HG03442 (cell line): Measurements from ENCODE around the gene CD34.
A peak's percentile ranks its signal among the peaks of the same experiment; 100 is the strongest.

Source experiments
- ATAC-seq: cut with Tn5 transposase; IDR thresholded peaks from one replicate; pipeline ENCODE4 v1.9.1; 2021; ENCODE audit warnings: mild to moderate bottlenecking, moderate library complexity; ENCODE audit not compliant: unreplicated experiment

The CD34 gene

DNA sequence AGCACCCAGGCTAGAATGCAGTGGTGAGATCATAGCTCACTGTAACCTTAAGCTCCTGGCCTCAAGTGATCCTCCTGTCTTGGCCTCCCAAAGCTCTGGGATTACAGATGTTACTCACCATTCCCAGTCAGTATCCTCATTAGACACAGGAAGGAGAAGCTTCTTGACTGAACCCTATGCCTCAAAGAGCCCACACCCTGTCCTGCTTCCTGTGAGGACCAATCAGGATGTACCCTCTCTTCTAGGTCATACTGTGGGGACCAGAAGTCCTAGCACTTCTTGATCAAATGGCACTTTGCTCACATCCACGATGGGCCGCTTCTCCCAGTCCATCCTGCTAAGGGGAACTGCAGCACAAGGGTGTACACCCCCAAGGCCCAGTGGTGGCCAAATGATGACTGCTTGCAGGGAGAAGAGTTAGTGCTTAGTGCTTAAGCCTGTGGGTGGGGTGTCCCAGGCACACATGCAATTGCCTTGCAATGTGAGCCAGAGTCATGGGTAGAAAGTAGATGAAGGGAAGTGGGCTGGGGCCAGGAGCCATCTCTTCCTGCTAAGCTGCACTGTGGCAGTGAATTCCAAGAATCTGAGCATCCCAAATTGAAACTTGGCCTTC lies 9.8 kb downstream of the CD34 start:
- ATAC-seq, result no peak

DNA sequence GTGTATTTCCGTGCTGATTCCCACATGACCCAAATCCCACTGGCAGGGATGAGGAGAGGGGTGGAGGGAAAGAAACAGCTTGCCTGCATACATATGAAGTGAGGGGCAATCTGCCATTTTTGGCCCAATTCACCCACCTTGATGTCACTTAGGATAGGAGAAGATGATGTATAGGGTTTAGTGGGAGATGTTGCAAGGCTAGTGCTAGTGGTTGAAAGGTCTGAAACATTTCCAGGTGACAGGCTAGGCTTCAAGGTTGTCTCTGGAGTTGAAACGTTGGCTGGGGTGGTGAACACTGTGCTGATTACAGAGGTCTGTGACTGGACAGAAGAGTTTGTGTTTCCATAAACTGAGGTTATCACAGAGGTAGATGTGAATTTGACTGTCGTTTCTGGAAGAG lies 12.1 kb downstream of the CD34 start:
- ATAC-seq, result no peak

DNA sequence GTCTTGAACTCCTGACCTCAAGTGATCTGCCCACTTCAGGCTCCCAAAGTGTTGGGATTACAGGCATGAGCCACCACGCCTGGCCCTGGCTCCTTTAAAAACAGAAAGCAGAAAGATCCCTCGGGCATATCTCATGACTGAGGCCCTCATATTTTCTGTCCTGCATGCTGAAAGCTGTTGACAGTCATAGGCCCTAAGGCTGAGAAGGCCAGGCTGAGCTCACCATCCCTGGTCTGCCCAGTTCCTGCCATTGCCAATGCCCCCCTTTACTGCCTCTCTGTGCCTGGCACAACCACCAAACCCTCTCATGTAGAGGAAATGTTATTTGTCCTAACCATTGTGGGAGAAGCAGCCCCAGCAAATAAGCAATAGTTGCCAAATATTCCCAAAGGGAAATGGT lies 12.7 kb downstream of the CD34 start:
- ATAC-seq, result no peak

DNA sequence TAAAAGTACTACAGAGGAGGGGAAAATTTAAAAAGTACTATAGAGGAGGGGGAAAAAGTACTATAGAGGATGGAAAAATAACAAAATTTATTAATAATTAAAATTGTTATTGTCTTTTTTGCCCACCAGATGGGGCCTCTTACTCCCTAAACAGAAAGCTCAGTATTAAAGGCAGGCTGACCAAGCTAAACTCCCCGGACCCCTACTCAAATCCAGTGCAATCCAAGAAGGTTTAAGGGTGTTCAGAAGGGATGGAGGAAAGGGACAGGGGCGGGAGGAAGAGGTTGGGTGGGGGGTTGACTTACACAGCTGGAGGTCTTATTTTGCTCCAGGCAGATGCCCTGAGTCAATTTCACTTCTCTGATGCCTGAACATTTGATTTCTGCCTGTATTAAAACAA lies 13.7 kb downstream of the CD34 start:
- no peak for ATAC-seq

DNA sequence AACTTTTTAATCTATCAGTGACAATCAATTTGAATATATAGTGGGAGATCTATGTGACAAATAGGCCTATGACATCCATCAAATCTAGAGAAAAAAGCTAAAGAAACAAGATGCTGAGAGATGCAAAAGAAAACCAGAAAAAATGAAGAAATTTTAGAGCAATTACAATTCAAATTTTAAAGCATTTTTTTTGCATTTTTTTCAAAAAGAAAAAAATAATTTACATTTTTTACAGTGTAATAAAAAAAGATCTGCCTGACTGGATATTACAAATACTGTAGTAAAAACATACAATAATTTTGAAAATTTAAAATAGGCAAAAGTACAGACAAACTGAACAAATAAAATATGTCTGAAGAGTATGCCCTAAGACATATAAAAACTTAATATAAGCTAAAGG lies 14.4 kb downstream of the CD34 start:
- ATAC-seq, result no peak

DNA sequence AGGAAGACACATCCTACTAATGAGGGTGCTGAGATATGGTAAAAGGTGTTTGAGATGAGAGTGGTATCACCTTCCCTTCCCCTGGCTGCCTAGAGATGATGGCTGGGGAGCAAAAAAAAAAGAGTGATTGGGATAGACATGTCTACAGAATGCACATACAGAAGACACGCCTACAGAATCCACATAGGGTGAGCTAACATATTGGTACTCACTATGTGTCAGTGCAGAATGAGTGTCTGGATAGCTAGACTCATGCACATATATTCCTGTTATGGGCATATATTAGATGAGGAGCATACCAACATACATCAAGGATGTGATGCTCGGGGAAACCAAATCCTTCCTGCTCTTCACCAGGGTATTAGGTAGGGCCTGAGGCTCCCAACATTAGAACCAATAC lies 16.2 kb downstream of the CD34 start:
- ATAC-seq, result no peak

DNA sequence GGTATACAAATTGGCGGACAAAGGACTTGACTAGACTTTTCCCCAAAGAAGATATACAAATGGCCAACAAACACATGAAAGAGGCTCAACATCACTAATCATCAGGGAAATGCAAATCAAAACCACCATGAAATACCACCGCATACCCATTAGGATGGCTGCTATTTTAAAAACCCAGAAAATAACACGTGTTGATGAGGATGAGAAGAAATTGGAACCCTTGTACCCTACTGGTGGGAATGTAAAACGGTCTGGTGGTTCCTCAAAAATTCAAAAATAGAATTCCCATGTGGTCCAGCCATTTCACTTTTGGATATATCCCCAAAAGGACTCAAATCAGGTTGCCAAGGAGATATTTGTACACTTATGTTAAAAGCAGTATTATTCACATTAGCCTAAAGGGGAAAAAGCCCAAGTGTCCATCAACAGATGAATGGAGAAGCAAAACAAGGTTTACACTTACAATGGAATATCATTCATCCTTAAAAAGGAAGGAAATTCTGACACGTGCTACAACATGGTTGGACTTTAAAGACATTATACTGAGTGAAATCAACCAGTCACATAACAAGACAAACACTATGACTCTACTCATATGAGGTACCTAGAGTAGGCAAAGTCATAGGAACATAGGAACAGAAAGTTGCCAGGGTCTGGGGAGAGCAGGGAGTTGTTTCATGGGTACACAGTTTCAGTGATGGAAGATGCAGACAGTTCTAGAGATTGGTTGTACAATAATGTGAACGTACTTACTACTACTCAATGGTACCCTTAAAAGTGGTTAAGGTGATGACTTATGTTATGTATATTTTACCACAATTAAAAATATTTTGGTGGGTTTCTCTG lies 17.0 kb downstream of the CD34 start:
- no peak for ATAC-seq

DNA sequence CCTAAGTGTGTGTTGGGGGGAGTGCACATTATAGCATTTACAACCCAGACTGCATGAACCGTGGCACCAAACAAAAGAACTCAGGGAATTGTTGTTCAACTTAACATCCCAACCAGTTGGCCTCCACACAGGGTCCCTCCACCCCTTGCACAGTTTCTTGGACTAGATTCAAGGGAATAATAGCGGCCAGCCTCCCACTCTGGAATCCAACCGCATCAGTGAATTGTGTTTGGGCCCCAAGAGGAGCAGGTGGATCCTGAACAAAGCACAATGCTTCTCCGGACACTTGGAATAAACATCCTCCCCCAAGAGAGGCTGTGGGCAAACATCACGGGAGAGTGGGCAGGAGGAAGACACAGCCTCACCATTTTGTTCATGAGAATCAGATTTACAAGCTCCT lies 18.2 kb downstream of the CD34 start:
- ATAC-seq, result no peak

DNA sequence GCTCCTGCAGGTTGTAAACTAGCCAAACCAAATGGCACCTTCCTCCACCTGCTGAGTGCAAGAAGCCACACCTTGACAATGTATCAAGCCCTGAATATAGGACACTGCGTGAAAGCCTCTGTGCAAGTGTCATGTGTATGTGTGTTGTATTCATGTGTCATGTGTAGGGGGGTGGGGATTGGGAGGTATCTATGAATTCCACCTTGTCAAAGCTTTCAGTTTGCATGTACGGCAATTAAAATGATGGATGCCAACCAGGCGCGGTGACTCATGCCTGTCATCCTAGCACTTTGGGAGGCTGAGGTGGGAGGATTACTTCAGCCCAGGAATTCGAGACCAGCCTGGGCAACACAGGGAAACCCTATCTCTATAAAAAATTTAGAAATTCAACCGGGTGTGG lies 19.8 kb downstream of the CD34 start:
- no peak for ATAC-seq

DNA sequence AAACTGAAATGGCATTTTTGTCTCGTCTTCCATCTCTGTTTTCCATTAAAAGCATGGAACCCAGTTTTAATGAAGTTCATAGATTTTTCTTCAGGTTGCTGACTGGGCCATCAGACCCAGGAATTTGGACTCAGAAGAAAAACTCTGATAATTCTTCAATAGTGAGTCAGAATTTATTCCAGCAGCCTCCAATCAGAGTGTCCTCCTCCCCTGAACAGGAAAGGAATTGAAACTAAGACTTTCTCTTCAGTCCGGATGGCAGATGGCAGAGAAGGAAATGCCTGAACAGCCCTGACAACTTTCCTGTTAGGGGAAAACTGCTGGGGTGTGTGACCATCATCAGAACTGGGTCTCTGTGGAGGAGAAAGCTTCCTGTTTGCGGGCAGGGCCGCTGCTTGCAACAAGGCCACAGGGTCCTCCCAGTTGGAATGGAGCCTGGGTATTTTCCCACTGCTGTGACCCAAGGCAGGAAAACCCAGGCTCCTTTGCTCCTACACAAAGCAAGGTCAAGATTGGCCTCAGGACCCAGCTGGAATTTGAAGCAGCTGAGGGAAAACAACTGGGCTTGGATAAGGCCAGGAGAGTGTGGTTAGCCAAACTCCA lies 20.7 kb downstream of the CD34 start:
- ATAC-seq, result no peak

DNA sequence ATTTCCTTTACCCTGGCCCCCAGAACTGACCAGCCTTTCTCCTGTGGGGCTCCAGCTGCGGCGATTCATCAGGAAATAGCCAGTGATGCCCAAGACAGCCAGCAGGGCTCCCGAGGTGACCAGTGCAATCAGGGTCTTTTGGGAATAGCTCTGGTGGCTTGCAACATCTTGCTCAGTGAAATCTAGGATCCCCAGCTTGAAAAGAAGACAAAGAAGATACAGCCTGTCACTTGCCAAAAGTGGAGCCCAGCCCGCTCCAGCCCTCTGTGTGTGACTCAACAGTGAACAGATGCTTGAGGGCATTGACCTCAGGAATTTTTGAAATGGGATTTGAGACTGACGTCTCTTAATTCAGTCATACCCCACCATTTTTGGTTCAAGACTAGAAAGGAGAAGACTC lies 22.3 kb downstream of the CD34 start:
- no peak for ATAC-seq

DNA sequence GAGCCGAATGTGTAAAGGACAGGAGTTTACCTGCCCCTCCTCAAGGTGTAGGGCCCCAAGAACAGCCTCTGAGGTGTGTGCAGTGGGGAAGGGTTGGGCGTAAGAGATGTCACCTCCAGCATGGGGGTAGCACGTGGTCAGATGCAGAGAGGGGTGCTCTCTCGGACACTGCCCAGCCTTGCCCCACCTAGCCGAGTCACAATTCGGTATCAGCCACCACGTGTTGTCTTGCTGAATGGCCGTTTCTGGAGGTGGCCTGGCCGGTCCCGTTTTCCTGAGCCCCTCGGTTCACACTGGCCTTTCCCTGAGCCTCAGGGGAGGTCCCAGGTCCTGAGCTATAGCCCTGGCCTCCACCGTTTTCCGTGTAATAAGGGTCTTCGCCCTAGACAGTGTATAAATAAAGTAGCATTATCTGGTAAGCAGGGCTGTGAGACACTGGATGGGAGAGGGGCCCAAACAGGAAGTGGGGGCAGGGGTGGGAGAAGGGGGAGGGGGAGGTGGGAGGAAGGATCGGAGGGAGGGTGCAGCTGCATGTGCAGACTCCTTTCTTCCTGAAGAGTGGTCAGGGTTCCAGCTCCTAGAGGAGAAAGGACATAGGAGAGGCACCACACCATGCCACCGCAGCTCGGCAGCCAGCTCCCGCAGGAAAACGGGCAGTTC lies 23.3 kb downstream of the CD34 start:
- no peak for ATAC-seq

DNA sequence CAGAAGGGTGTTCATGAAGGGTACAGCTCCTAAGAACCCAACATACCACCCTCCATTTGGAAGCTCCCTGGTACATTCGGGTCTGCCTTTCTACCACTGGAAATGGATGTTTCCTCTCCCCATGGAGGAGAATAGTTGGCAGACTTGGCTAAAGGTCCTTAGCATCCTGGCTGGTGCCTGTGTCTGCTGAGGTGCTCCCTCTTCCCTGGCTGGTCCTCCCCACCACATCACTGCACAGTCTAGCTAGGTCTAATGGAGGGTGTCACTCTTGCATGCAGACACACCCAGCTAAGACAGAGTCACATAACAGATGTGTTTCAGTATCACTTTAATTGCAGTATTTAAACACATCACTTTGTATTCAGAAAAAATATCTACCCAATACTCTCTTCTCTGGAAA lies 24.7 kb downstream of the CD34 start:
- no peak for ATAC-seq

DNA sequence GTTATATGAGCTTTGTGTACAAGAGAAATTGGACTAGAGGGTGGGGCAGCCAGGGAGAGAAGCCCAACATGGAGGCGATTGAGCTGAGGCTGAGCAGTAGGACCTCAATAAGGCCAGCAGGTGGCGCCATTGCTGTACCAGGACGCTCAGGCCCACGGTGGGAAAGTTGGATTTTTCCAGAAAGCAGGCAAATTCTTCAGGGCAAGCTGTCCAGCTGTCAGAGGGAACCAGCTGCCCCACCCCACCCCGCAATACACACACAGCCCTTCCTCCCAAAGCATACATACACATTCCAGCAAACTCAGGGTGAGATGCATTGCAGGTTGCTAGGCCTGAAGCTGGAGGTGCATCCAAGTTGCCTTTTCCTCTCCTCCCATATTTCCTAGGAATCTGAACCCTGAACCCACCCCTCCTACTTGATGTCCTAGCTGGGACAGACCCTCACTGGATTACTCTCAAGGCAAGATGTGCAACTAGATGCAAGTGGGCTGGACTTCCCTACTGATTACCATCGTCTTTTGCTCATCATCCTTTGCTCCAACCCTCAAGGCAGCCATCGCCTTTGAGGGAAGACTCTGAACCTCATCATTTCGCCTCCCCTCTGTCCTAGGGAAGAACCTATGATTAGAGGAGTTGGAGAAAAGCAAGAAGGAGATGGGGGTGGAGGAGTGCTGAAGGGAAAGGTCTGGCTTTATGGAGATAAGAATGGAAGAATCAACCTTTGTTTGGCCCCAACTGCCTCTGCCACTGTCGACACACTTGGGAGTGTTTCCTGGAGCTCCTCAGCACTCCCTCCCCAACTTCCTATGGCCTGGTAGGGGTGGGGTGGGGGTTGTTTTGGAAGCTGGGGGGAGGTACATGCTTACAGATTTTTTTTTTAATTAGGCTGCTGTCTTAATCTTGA lies 25.5 kb downstream of the CD34 start:
- ATAC-seq, result peak; percentile 69

DNA sequence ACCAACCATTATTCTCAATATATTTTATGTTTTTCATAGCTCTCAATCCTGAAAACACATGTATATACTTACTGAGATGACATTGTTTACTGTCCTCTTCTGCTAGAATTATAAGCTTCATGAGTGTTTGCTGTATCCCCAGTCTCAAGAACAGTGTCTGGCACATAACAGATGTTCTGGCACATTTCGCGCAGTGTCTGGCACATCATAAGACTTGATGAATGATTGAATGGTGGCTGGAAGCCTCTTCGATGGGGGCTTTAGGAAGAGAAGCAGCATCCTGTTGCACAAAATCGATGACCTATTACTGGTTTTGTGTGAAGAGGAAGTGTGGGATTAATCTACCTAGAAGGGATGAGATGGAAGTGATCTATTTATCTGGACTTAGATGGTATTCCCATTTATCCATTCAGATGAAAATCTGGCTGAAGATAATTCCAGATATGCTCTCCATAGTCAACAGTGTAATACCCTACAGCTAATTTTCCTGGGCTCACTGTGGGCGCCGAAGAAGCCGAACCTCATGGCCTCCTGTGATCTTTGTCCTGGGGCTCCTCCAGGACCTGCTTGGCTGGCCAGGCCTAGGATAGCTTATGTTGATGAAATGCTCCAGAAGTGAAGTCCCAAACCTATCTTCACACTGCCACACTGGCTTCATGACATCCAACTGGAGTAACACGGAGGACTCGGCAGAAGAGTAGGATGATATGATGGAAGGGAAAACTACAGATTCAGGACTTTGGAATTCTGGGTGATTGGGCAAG lies 26.5 kb downstream of the CD34 start:
- no peak for ATAC-seq

DNA sequence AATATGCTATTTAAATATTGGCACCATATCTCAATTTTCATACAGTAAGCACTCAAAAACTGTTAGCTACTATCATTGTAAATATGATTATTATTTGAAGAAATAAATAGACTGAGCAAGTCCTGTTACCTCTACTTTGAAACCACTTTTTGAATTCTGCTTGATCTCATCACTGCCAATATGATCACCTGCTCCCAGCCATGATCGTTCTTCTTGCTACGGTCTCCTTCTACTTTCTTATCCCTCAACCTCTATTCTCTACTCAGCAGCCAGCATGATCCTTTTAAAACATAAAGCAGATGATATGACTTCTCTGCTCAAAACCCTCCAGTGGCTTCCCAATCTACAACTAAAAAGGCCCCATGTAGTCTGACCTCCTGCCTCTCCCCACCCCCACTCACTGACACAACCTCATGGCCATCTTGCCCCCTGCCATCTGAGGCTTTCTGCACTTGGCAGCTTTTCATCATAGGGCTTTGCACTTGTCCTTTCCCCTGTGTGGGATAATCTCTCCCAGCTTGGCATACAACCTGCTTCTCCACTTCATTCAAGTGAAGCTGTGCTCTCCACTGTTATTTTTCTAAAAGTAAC lies 27.2 kb downstream of the CD34 start:
- no peak for ATAC-seq

DNA sequence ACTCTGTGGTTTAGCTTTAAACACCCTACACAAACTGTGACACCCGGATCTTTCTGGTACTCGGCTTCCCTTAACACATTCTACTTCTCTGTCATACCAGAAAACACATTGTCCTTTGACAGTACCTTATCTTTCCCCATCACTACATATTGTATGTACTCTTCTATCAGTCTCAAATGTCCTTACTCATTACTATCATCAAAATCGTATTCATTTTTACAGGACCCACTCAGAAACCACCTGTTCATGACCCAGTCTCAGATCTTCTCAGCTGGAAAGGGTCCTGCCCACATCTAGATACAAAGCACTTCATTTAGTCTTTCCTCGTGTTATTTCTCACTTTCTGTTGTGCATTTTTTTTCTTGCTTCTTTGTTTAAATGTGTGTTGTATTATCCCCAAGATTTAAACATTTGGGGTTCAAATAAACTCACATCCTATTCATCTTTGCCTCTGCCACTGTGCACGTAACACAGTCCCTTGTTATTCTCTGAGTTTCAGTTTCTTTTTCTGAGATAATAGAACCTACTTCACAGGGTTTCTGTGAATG lies 27.7 kb downstream of the CD34 start:
- ATAC-seq, result peak; percentile 60

DNA sequence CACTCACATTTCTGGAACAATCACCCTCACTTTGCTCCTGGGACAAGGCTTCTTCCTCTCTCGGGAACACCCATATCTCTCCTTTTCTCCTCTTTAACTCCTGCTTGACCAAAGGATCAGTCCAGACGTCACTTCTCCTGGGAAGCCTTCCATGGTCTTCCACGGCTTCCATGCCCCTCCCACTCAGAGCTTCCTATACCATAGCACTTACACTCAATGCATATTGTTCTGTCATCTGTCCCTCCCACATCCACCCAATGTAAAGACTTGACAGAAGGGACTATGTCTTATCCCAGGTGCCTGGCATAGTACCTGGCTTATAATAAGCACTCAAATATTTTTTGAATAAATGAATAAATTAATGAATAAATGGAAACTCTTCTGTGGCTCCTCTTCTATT lies 28.2 kb downstream of the CD34 start:
- no peak for ATAC-seq

DNA sequence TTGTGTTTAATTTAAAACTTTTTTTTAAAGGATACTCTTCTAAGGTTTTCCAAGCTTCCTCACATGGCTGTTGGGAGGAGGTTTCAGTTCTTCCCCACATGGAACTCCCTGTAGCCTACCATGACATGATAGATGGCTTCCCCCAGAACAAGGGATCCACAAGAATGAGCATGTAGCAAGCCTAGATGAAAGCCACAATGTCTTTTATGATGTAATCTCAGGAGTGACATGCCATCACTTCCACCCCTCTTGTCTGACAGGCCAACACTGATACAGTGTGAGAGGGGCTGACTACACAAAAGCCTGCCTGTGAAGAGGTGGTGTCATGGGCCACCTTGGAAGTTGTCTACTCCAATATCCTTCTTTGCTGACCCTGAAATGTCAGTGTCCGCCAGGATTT lies 32.0 kb downstream of the CD34 start:
- ATAC-seq, result no peak
